Suprapubic skin (tissue), 4 donors: ENCODE measurements around the gene RASL10B.

Source experiments
- POLR2A ChIP-seq, 2 donors: fragments of 450-650 bp; IDR thresholded peaks; one replicate each; pipeline ENCODE4 v1.6.1; 2017; ENCODE audit warnings: antibody characterized with exemption in 2 of 2, mild to moderate bottlenecking in 2 of 2, moderate library complexity in 2 of 2
- POLR2AphosphoS5 ChIP-seq, 3 donors: sonication (generic); formaldehyde crosslinking; IDR thresholded peaks; one replicate each; pipeline ENCODE4 v1.6.1; 2017; ENCODE audit warnings: antibody characterized with exemption in 3 of 3
- TF ChIP-seq, protein P1 (sequence below), 2 donors: fragments of 200-600 bp in 1 of 2; fragments of 450-650 bp in 1 of 2; sonication (generic) in 1 of 2; IDR thresholded peaks; one replicate each; pipeline ENCODE4 v1.5.1; 2016 to 2019; ENCODE audit warnings: antibody characterized with exemption in 2 of 2, mild to moderate bottlenecking in 1 of 2, moderate library complexity in 1 of 2

DNA sequence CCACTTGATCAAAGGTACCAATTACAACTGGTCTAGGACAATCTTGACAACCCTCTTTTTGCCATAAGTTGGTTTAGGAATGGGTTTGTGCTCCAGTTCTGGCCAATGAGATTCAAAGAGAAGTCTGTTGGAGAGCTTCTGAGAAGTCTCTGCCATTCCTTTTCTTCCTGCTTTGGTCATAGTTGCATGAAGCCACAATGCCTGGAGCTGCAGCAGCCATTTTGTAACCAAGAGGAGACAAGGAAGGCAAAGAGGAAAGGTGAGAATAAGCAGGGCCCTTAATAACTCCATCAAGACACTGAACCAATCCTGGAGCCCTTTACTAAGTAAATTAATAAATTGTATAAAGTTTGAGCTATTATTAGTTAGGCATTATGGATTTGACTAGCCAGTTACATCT is 25.8 kb downstream of the RASL10B start:
- TF ChIP-seq POLR2AphosphoS5 (IDR thresholded peaks at IDR 0.05), result no peak
- TF ChIP-seq, protein P1, sequence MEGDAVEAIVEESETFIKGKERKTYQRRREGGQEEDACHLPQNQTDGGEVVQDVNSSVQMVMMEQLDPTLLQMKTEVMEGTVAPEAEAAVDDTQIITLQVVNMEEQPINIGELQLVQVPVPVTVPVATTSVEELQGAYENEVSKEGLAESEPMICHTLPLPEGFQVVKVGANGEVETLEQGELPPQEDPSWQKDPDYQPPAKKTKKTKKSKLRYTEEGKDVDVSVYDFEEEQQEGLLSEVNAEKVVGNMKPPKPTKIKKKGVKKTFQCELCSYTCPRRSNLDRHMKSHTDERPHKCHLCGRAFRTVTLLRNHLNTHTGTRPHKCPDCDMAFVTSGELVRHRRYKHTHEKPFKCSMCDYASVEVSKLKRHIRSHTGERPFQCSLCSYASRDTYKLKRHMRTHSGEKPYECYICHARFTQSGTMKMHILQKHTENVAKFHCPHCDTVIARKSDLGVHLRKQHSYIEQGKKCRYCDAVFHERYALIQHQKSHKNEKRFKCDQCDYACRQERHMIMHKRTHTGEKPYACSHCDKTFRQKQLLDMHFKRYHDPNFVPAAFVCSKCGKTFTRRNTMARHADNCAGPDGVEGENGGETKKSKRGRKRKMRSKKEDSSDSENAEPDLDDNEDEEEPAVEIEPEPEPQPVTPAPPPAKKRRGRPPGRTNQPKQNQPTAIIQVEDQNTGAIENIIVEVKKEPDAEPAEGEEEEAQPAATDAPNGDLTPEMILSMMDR (IDR thresholded peaks at IDR 0.05), result no peak
- no peak for TF ChIP-seq POLR2A (IDR thresholded peaks at IDR 0.05)
